Karpas-422 (cell line): ENCODE measurements around the gene PDK2. TPM values are rescaled to one million over a fixed set of nuclear protein-coding genes. Genes with fewer than 3 reads are reported as not detected.

ENCODE experiments used
- DNase-seq: peaks from one replicate; pipeline ENCODE4 v3.0.0-alpha.2; 2015
- H2AFZ ChIP-seq: fragments of 200-600 bp; sonication (generic); 2 replicates; pipeline ENCODE4 v1.6.1; 2014; ENCODE audit warnings: antibody characterized with exemption, low read length, mixed read lengths
- H3K27ac ChIP-seq: fragments of 200-600 bp; sonication (generic); 2 replicates; pipeline ENCODE4 v1.5.1; 2014; ENCODE audit warnings: mild to moderate bottlenecking, low read length, moderate library complexity
- H3K27me3 ChIP-seq: fragments of 200-600 bp; sonication (generic); 2 replicates; pipeline ENCODE4 v1.6.1; 2014; ENCODE audit warnings: low read length, mixed read lengths
- H3K36me3 ChIP-seq: fragments of 200-600 bp; sonication (generic); 2 replicates; pipeline ENCODE4 v1.6.1; 2014; ENCODE audit warnings: low read length, mixed read lengths; ENCODE audit not compliant: insufficient read depth
- H3K4me1 ChIP-seq: fragments of 200-600 bp; sonication (generic); 2 replicates; pipeline ENCODE4 v1.6.1; 2014; ENCODE audit warnings: mild to moderate bottlenecking, low read length, mixed read lengths
- H3K4me2 ChIP-seq: fragments of 200-600 bp; sonication (generic); 2 replicates; pipeline ENCODE4 v1.6.1; 2014; ENCODE audit warnings: low read length, low read depth, mild to moderate bottlenecking; ENCODE audit not compliant: poor library complexity, severe bottlenecking
- H3K4me3 ChIP-seq: fragments of 200-600 bp; sonication (generic); 2 replicates; pipeline ENCODE4 v1.5.1; 2014; ENCODE audit warnings: mild to moderate bottlenecking, antibody characterized with exemption, low read length, mixed read lengths
- H3K79me2 ChIP-seq: fragments of 200-600 bp; sonication (generic); 2 replicates; pipeline ENCODE4 v1.6.1; 2014; ENCODE audit warnings: mild to moderate bottlenecking, low read length, mixed read lengths
- H3K9ac ChIP-seq: fragments of 200-600 bp; sonication (generic); 2 replicates; pipeline ENCODE4 v1.6.0; 2014; ENCODE audit warnings: low read length
- H3K9me2 ChIP-seq: fragments of 200-600 bp; sonication (generic), shearing (Covaris generic); replicated peaks from 2 replicates; pipeline ENCODE4 v1.6.0; 2014; ENCODE audit warnings: mild to moderate bottlenecking, low read length, moderate library complexity; ENCODE audit not compliant: insufficient read depth
- H3K9me3 ChIP-seq: fragments of 300-700, 200-600 bp; sonication (generic); 2 replicates; pipeline ENCODE4 v1.6.1; 2014; ENCODE audit warnings: low read length, mixed read lengths
- H4K20me1 ChIP-seq: fragments of 200-600 bp; sonication (generic); 2 replicates; pipeline ENCODE4 v1.6.1; 2014; ENCODE audit warnings: mild to moderate bottlenecking, antibody characterized with exemption, low read length, low read depth; ENCODE audit not compliant: insufficient read depth
- total RNA-seq: library from RNA; depleted of rRNA; stranded (reverse); fragments of >200 nt; shearing (Covaris generic); gene quantifications from 2 replicates; pipeline ENCODE4 v1.2.3, GENCODE V29; 2014; ENCODE audit warnings: low replicate concordance

PDK2 gene
- total RNA-seq, 1 experiment from 2014 or later: not detected

- H3K79me2 ChIP-seq: no peaks in the 10 kb centered on the region
- no peak within 1 kb of the TSS for H3K27ac ChIP-seq
- H3K9ac ChIP-seq: peak within 1 kb of the TSS; percentile 42
- H3K27me3 ChIP-seq: no peaks in the 10 kb centered on the region
- H2AFZ ChIP-seq: peak within 1 kb of the TSS; percentile 95
- peak within 1 kb of the TSS; percentile 71 for H3K4me2 ChIP-seq
- DNase-seq: peak; percentile 49
- H4K20me1 ChIP-seq: 0 out of 2 replicates have a peak, but pooled peaks cover 3% of the 10 kb centered on the region
- H3K9me2 ChIP-seq: no peaks in the 10 kb centered on the region
- H3K4me1 ChIP-seq: peaks cover 57% of the 10 kb centered on the region
- no peaks in the 10 kb centered on the region for H3K36me3 ChIP-seq
- H3K9me3 ChIP-seq: no peaks in the 10 kb centered on the region
- peak within 1 kb of the TSS; percentile 66 for H3K4me3 ChIP-seq
Observed at GRCh38 chr17:50055426-50056216, 39.5 kb upstream of the PDK2 start, which contains the start of gene ITGA3. Gene ITGA3 (plus strand): TSS chr17:50056110. CDS start chr17:50056440, 330 bp downstream.

- no peak overlapping the region for H3K27ac ChIP-seq
Observed at GRCh38 chr17:50056217-50056960, 38.8 kb upstream of the PDK2 start.

GRCh38 chr17:50056961-50057330 lies 38.2 kb upstream of the PDK2 start:
- Histone ChIP-seq H3K9ac (no peak overlapping the region), H3K9me3 (no peaks in the 10 kb centered on the region), H3K9me2 (no peaks in the 10 kb centered on the region), H2AFZ (no peak overlapping the region; the same call in 1 of the 2 replicates), H3K36me3 (no peaks in the 10 kb centered on the region), H3K27ac (no peak overlapping the region), H3K4me1 (peaks cover 49% of the 10 kb centered on the region), H3K4me3 (peak overlapping the region; percentile 66; the same call in 1 of the 2 replicates), H4K20me1 (0 out of 2 replicates have a peak, but pooled peaks cover 3% of the 10 kb centered on the region), H3K27me3 (no peaks in the 10 kb centered on the region), H3K79me2 (no peaks in the 10 kb centered on the region), H3K4me2 (peak overlapping the region; percentile 71)
- DNase-seq: no peak

More at GRCh38 chr17:50056217-50056960, 38.8 kb upstream of the PDK2 start:
- Histone ChIP-seq H2AFZ (peak overlapping the region; percentile 95), H3K9me2 (no peaks in the 10 kb centered on the region), H3K27me3 (no peaks in the 10 kb centered on the region), H3K9me3 (no peaks in the 10 kb centered on the region), H3K79me2 (no peaks in the 10 kb centered on the region), H3K36me3 (no peaks in the 10 kb centered on the region), H3K9ac (peak overlapping the region; percentile 42), H3K4me1 (peaks cover 55% of the 10 kb centered on the region), H4K20me1 (0 out of 2 replicates have a peak, but pooled peaks cover 3% of the 10 kb centered on the region), H3K4me3 (peak overlapping the region; percentile 66), H3K4me2 (peak overlapping the region; percentile 71)
- peak; percentile 72 for DNase-seq

GRCh38 chr17:50057521-50057991 lies 37.6 kb upstream of the PDK2 start:
- H3K27me3 ChIP-seq: no peaks in the 10 kb centered on the region
- no peaks in the 10 kb centered on the region for H3K9me3 ChIP-seq
- 0 out of 2 replicates have a peak, but pooled peaks cover 3% of the 10 kb centered on the region for H4K20me1 ChIP-seq
- no peaks in the 10 kb centered on the region for H3K79me2 ChIP-seq
- H3K4me3 ChIP-seq: no peak overlapping the region
- no peak overlapping the region for H3K27ac ChIP-seq
- no peak overlapping the region for H2AFZ ChIP-seq
- H3K4me1 ChIP-seq: peaks cover 43% of the 10 kb centered on the region
- H3K9ac ChIP-seq: no peak overlapping the region
- no peaks in the 10 kb centered on the region for H3K9me2 ChIP-seq
- H3K4me2 ChIP-seq: no peak overlapping the region
- no peak for DNase-seq
- H3K36me3 ChIP-seq: no peaks in the 10 kb centered on the region

GRCh38 chr17:50058296-50058953 lies 36.7 kb upstream of the PDK2 start:
- no peak overlapping the region for H3K9ac ChIP-seq
- H3K9me3 ChIP-seq: no peaks in the 10 kb centered on the region
- no peaks in the 10 kb centered on the region for H3K27me3 ChIP-seq
- DNase-seq: no peak
- H4K20me1 ChIP-seq: 0 out of 2 replicates have a peak, but pooled peaks cover 3% of the 10 kb centered on the region
- no peak overlapping the region for H3K4me3 ChIP-seq
- H3K4me1 ChIP-seq: peaks cover 39% of the 10 kb centered on the region
- H2AFZ ChIP-seq: no peak overlapping the region
- H3K79me2 ChIP-seq: no peaks in the 10 kb centered on the region
- no peak overlapping the region for H3K27ac ChIP-seq
- H3K4me2 ChIP-seq: no peak overlapping the region
- H3K9me2 ChIP-seq: no peaks in the 10 kb centered on the region
- no peaks in the 10 kb centered on the region for H3K36me3 ChIP-seq

- H3K4me1 ChIP-seq: peaks cover 39% of the 10 kb centered on the region
- H4K20me1 ChIP-seq: 0 out of 2 replicates have a peak, but pooled peaks cover 3% of the 10 kb centered on the region
- no peaks in the 10 kb centered on the region for H3K36me3 ChIP-seq
- no peak overlapping the region for H3K4me3 ChIP-seq
- no peak for DNase-seq
- H3K4me2 ChIP-seq: no peak overlapping the region
- H3K9me2 ChIP-seq: no peaks in the 10 kb centered on the region
- no peaks in the 10 kb centered on the region for H3K27me3 ChIP-seq
- no peak overlapping the region for H2AFZ ChIP-seq
- no peak overlapping the region for H3K9ac ChIP-seq
- H3K9me3 ChIP-seq: no peaks in the 10 kb centered on the region
- H3K79me2 ChIP-seq: no peaks in the 10 kb centered on the region
- H3K27ac ChIP-seq: no peak overlapping the region
Observed at GRCh38 chr17:50059256-50059655, 35.9 kb upstream of the PDK2 start.

- Histone ChIP-seq H3K9me3 (no peaks in the 10 kb centered on the region), H3K27me3 (no peaks in the 10 kb centered on the region), H3K36me3 (no peaks in the 10 kb centered on the region), H3K4me1 (peaks cover 39% of the 10 kb centered on the region), H4K20me1 (0 out of 2 replicates have a peak, but pooled peaks cover 3% of the 10 kb centered on the region), H3K79me2 (no peaks in the 10 kb centered on the region), H2AFZ (no peak overlapping the region), H3K4me3 (no peak overlapping the region), H3K4me2 (no peak overlapping the region), H3K9ac (no peak overlapping the region), H3K27ac (no peak overlapping the region), H3K9me2 (no peaks in the 10 kb centered on the region)
- DNase-seq: no peak
Observed at GRCh38 chr17:50059759-50060273, 35.3 kb upstream of the PDK2 start.
